Right atrium auricular region (tissue), 2 donors: ENCODE data around the gene AGTRAP. TPM values are rescaled to one million over a fixed set of nuclear protein-coding genes. Genes with fewer than 3 reads are reported as not detected.
A peak's percentile ranks its signal among the peaks of the same experiment; 100 is the strongest.

ENCODE experiments used
- DNase-seq: peaks from one replicate; pipeline ENCODE4 v3.0.0-alpha.2; 2019; ENCODE audit warnings: low spot score
- H3K27ac ChIP-seq, 2 donors: fragments of 200-600 bp; sonication (generic); 1 replicate in 1 of 2; 2 replicates in 1 of 2; pipeline ENCODE4 v1.5.1; 2016 to 2019
- H3K27me3 ChIP-seq, 2 donors: fragments of 200-600 bp; sonication (generic); one replicate each; pipeline versions ENCODE4 v1.5.1 to v1.6.0; 2017 to 2019
- H3K36me3 ChIP-seq: fragments of 200-600 bp; sonication (generic); one replicate; pipeline ENCODE4 v1.5.1; 2016
- H3K4me1 ChIP-seq, 2 donors: fragments of 200-600 bp; sonication (generic); one replicate each; pipeline versions ENCODE4 v1.5.1 to v1.6.0; 2017 to 2019
- H3K4me3 ChIP-seq, 2 donors: fragments of 200-600 bp; sonication (generic); 1 replicate in 1 of 2; 2 replicates in 1 of 2; pipeline ENCODE4 v1.5.1; 2017 to 2019; ENCODE audit warnings: mild to moderate bottlenecking in 1 of 2, moderate library complexity in 1 of 2
- H3K9me3 ChIP-seq, 2 donors: fragments of 200-600 bp; sonication (generic); one replicate each; pipeline ENCODE4 v1.5.1; 2019
- total RNA-seq, 2 donors: library from RNA; depleted of rRNA; stranded (reverse); fragments of >200 nt; gene quantifications; one replicate each; pipeline ENCODE4 v1.1.0, GENCODE V29; 2016
- TF ChIP-seq, protein P1 (sequence below), 2 donors: fragments of 200-600 bp; sonication (generic); IDR thresholded peaks; one replicate each; pipeline ENCODE4 v1.5.1; 2019; ENCODE audit warnings: antibody characterized with exemption in 2 of 2

The AGTRAP gene
- total RNA-seq, 2 donors from 2014 or later: 20.8 to 47.2 TPM

DNA sequence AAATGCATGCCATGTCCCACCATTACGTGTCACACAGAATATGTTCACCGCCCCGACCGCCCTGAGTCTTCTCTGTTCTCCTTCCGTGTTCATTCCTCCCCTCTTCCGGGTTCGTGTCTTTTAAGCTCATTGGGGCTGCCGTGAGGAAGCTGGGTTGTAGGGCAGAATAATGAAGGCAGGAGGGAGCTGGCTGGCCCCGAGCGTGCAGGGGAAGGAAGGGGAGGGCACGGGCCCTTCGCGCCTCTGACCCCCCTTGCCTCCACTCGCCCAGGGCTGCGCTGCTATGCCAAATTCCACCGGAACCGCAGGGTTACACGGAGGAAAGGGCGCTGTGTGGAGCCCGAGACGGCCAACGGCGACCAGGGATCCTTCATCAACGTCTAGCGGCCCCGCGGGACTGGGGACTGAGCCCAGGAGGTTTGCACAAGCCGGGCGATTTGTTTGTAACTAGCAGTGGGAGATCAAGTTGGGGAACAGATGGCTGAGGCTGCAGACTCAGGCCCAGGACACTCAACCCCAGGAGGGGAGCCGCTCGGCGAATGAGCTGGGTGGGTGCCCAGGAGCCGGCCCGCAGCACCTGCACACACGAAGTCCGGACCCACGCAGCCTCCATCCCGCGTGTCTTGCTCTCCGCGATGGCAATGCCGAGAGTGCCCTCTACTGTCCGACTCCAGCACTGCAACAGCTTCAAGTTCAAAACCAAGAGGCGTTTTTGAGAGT lies 16.5 kb upstream of the AGTRAP start:
- Histone ChIP-seq H3K36me3 (no peaks in the 10 kb centered on the region), H3K4me1 (peaks cover 0 to 9% of the 10 kb centered on the region in 2 donors), H3K9me3 (no peaks in the 10 kb centered on the region), H3K4me3 (peak overlapping the region in 1 of 2 donors; percentile 38), H3K27ac (peak overlapping the region in 1 of 2 donors; percentile 1), H3K27me3 (no peaks in the 10 kb centered on the region)
- DNase-seq: peak; percentile 89
- TF ChIP-seq, protein P1, sequence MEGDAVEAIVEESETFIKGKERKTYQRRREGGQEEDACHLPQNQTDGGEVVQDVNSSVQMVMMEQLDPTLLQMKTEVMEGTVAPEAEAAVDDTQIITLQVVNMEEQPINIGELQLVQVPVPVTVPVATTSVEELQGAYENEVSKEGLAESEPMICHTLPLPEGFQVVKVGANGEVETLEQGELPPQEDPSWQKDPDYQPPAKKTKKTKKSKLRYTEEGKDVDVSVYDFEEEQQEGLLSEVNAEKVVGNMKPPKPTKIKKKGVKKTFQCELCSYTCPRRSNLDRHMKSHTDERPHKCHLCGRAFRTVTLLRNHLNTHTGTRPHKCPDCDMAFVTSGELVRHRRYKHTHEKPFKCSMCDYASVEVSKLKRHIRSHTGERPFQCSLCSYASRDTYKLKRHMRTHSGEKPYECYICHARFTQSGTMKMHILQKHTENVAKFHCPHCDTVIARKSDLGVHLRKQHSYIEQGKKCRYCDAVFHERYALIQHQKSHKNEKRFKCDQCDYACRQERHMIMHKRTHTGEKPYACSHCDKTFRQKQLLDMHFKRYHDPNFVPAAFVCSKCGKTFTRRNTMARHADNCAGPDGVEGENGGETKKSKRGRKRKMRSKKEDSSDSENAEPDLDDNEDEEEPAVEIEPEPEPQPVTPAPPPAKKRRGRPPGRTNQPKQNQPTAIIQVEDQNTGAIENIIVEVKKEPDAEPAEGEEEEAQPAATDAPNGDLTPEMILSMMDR (IDR thresholded peaks at IDR 0.05): peak; percentile 94 to 96

DNA sequence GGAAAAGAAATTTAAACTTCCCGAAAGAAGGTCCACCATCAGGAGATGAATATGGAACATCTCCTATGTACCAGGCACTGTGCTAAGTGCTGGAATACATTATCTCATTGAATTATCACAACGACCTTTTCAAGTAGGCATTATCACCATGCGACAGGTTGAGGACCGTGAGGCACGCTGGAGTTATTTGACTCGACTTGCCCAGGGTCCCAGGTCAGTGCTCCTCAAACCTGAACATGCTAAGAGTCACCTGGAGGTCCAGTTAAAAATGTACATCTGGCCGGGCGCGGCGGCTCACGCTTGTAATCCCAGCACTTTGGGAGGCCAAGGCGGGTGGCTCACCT lies 15.9 kb upstream of the AGTRAP start:
- peaks cover 0 to 9% of the 10 kb centered on the region in 2 donors for H3K4me1 ChIP-seq
- TF ChIP-seq, protein P1 (IDR thresholded peaks at IDR 0.05): no peak
- H3K9me3 ChIP-seq: no peaks in the 10 kb centered on the region
- H3K27ac ChIP-seq: no peak overlapping the region
- no peak for DNase-seq
- H3K27me3 ChIP-seq: no peaks in the 10 kb centered on the region
- no peak overlapping the region for H3K4me3 ChIP-seq
- no peaks in the 10 kb centered on the region for H3K36me3 ChIP-seq

DNA sequence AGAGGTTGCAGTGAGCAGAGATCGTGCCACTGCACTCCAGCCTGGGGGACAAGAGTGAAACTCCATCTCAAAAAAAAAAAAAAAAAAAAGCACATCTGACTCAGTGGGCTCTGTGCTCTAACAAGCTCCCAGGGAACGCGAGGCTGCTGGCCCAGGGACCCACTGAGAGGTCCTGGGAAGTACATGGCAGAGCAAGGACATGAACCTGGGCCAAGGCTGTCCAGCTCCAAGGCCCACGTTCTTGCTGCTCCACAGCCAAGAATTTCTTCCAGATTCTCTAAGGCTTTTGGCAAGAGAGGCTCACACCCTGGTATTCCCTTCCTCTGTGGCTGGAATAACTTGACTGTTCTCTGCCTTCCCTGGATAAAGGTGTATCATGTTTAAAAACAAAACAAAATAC lies 15.4 kb upstream of the AGTRAP start:
- TF ChIP-seq, protein P1 (IDR thresholded peaks at IDR 0.05): no peak
- Histone ChIP-seq H3K27ac (no peak overlapping the region), H3K4me1 (peaks cover 0 to 9% of the 10 kb centered on the region in 2 donors), H3K27me3 (no peaks in the 10 kb centered on the region), H3K9me3 (no peaks in the 10 kb centered on the region), H3K4me3 (no peak overlapping the region), H3K36me3 (no peaks in the 10 kb centered on the region)
- DNase-seq: no peak

DNA sequence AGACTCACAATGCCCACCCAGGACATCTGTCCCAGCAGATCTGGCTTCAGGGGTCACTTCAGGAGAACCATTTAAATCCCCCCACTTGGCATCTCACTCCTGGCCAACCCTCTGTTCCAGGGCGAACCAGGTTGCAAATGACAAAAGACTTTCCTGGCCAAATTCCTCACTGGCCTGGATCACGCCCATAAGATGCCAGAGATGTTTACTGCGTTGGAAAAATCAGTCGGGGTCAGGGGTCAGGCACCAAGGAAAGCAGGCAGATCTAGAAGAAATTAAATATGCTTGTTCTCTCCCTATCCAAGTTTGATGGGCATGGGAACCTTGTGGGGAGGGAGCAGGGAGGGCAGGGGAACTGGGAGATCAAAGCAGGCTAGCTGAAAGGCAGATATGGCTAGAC lies 14.6 kb upstream of the AGTRAP start:
- H3K27ac ChIP-seq: no peak overlapping the region
- H3K27me3 ChIP-seq: no peaks in the 10 kb centered on the region
- no peaks in the 10 kb centered on the region for H3K9me3 ChIP-seq
- H3K36me3 ChIP-seq: no peaks in the 10 kb centered on the region
- H3K4me1 ChIP-seq: peaks cover 0 to 9% of the 10 kb centered on the region in 2 donors
- no peak for DNase-seq
- TF ChIP-seq, protein P1 (IDR thresholded peaks at IDR 0.05): no peak
- H3K4me3 ChIP-seq: no peak overlapping the region

DNA sequence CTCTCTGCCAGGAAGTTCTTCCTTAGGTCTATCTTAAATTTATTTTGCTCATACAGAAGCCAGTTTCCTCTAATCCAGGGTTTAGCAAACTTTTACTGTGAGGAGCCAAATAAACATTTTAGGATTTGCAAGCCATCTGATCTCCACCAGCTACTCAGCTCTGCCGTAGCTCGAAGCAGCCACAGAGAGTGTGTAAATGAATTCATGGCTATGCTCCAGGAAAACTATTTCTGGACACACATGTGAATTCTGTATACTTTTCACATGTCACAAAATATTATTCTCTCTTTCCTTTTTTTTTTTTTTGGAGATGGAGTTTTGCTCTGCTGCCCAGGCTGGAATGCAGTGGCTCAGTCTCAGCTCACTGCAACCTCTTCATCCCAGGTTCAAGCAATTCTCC lies 13.4 kb upstream of the AGTRAP start:
- TF ChIP-seq, protein P1 (IDR thresholded peaks at IDR 0.05): no peak
- no peaks in the 10 kb centered on the region for H3K36me3 ChIP-seq
- no peaks in the 10 kb centered on the region for H3K9me3 ChIP-seq
- no peak overlapping the region for H3K27ac ChIP-seq
- H3K4me3 ChIP-seq: no peak overlapping the region
- H3K27me3 ChIP-seq: no peaks in the 10 kb centered on the region
- H3K4me1 ChIP-seq: peaks cover 0 to 9% of the 10 kb centered on the region in 2 donors
- DNase-seq: no peak

DNA sequence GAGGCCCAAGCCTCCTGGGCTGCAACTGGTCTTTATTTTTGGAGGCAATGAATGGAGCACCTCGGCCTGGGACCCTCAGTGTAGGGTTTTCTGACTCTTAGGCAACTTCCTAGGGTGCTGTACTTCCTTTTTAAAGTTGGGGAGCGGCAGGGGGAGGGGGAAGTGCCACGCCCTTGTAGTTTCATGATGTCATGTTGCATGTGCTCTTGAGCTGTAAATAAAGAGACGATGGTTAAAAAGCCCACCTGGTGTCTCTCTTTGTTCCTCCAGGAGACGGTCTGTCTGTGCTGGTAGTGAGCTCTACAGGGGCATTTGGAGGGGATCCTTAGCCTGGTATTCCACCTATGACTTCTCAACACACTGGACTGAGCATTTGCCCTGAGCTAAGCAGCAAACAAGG lies 10.3 kb upstream of the AGTRAP start:
- peaks cover 0 to 14% of the 10 kb centered on the region in 2 donors for H3K4me1 ChIP-seq
- no peaks in the 10 kb centered on the region for H3K36me3 ChIP-seq
- TF ChIP-seq, protein P1 (IDR thresholded peaks at IDR 0.05): no peak
- H3K27me3 ChIP-seq: no peaks in the 10 kb centered on the region
- no peak for DNase-seq
- no peaks in the 10 kb centered on the region for H3K9me3 ChIP-seq
- no peak overlapping the region for H3K4me3 ChIP-seq
- H3K27ac ChIP-seq: no peak overlapping the region
